Esophagus (tissue), 2 donors: ENCODE results near the gene MAG. TPM values are rescaled to one million over a fixed set of nuclear protein-coding genes. Genes with fewer than 3 reads are reported as not detected.

Experiments
- H3K27ac ChIP-seq, 2 donors: one replicate each; pipeline ENCODE4 v1.5.1; 2013; ENCODE audit warnings: low read depth in 2 of 2, mild to moderate bottlenecking in 2 of 2, inconsistent platforms in 1 of 2, low read length in 1 of 2, moderate library complexity in 1 of 2
- H3K27me3 ChIP-seq, 2 donors: one replicate each; pipeline ENCODE4 v1.6.1; 2013; ENCODE audit warnings: low read length in 2 of 2, control low read depth in 1 of 2, mild to moderate bottlenecking in 1 of 2; ENCODE audit not compliant: insufficient read depth in 2 of 2, control insufficient read depth in 1 of 2
- H3K36me3 ChIP-seq, 2 donors: one replicate each; pipeline ENCODE4 v1.6.1; 2013; ENCODE audit warnings: low read length in 1 of 2; ENCODE audit not compliant: control insufficient read depth in 2 of 2, insufficient read depth in 2 of 2
- H3K4me1 ChIP-seq, 2 donors: one replicate each; pipeline ENCODE4 v1.6.1; 2013; ENCODE audit warnings: low read length in 1 of 2; ENCODE audit not compliant: control insufficient read depth in 2 of 2, insufficient read depth in 2 of 2
- H3K4me3 ChIP-seq, 2 donors: one replicate each; pipeline ENCODE4 v1.5.1; 2013; ENCODE audit warnings: low read length in 2 of 2, mild to moderate bottlenecking in 2 of 2, low read depth in 1 of 2, moderate library complexity in 1 of 2
- H3K9me3 ChIP-seq, 2 donors: one replicate each; pipeline ENCODE4 v1.6.1; 2013; ENCODE audit warnings: mild to moderate bottlenecking in 2 of 2, low read depth in 1 of 2, low read length in 1 of 2, moderate library complexity in 1 of 2; ENCODE audit not compliant: control insufficient read depth in 2 of 2, insufficient read depth in 1 of 2
- WGBS, 2 donors: extraction: QIAGEN DNeasy Blood & Tissue Kit; methylation state at CpG; one replicate each; pipeline ENCODE4 v1.1.7; 2013; 5-methylcytosine and 5-hydroxymethylcytosine counted together
- polyA plus RNA-seq, 2 donors: library from polyadenylated mRNA; stranded (reverse); fragments of 200-250 nt; gene quantifications; one replicate each; pipeline ENCODE4 v1.2.3, GENCODE V29; 2013
- donor health status: healthy with polysubstance abuse.
- donor health status: Bipolar disorder and iron deficiency.

The MAG gene
- polyA plus RNA-seq, 2 donors = not detected

GRCh38 chr19:35304036-35304435, 12.1 kb downstream of the MAG start:
- Histone ChIP-seq H3K36me3 (no peaks in the 10 kb centered on the region), H3K4me3 (no peak overlapping the region)
- 81 to 82% methylated on average over 11 of the region's 11 CpGs for WGBS, 2 donors

GRCh38 chr19:35305181-35305580, 13.2 kb downstream of the MAG start:
- 81 to 84% methylated on average over 6 of the region's 6 CpGs for WGBS, 2 donors
- no peaks in the 10 kb centered on the region for H3K9me3 ChIP-seq
- no peak overlapping the region for H3K27ac ChIP-seq
- no peaks in the 10 kb centered on the region for H3K27me3 ChIP-seq
- no peaks in the 10 kb centered on the region for H3K4me1 ChIP-seq
- no peak overlapping the region for H3K4me3 ChIP-seq
- H3K36me3 ChIP-seq = no peaks in the 10 kb centered on the region

More at GRCh38 chr19:35304036-35304435, 12.1 kb downstream of the MAG start:
- H3K4me1 ChIP-seq = no peaks in the 10 kb centered on the region
- no peaks in the 10 kb centered on the region for H3K9me3 ChIP-seq
- H3K27ac ChIP-seq = no peak overlapping the region
- H3K27me3 ChIP-seq = no peaks in the 10 kb centered on the region

- H3K36me3 ChIP-seq = no peaks in the 10 kb centered on the region
- WGBS, 2 donors = 66 to 80% methylated on average over 20 of the region's 20 CpGs
- no peak overlapping the region for H3K4me3 ChIP-seq
- no peaks in the 10 kb centered on the region for H3K4me1 ChIP-seq
- no peaks in the 10 kb centered on the region for H3K9me3 ChIP-seq
- no peaks in the 10 kb centered on the region for H3K27me3 ChIP-seq
- no peak overlapping the region for H3K27ac ChIP-seq
Observed at GRCh38 chr19:35306473-35307246, 14.7 kb downstream of the MAG start.

- WGBS, 2 donors = 68 to 71% methylated on average over 10 of the region's 10 CpGs
- H3K4me1 ChIP-seq = no peaks in the 10 kb centered on the region
- H3K9me3 ChIP-seq = no peaks in the 10 kb centered on the region
- H3K27ac ChIP-seq = no peak overlapping the region
- no peak overlapping the region for H3K4me3 ChIP-seq
- no peaks in the 10 kb centered on the region for H3K27me3 ChIP-seq
- no peaks in the 10 kb centered on the region for H3K36me3 ChIP-seq
Observed at GRCh38 chr19:35307931-35308330, 16.0 kb downstream of the MAG start.

DNA sequence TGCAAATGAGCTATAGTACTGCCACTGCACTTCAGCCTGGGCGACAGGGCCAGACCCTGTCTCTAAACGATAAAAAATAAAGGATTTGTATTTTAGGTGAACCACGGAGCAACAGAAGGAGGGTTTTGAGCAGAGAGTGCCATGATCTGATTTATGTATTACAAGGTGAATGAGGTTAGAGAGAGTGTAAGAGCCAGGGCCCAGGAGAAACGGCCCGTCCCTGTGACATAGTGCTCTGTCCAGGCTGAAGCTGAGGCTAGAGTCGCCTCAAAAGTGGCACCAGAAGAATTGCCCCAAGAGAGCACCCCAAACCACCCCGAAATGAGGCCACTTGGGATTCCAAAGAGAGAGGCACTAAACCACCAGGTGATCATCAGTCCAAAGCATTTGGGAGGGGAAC, 16.9 kb downstream of the MAG start:
- whole genome bisulfite sequencing, 2 donors = 77 to 83% methylated on average over 7 of the region's 7 CpGs
- H3K27ac ChIP-seq = no peak overlapping the region
- no peaks in the 10 kb centered on the region for H3K36me3 ChIP-seq
- no peaks in the 10 kb centered on the region for H3K9me3 ChIP-seq
- H3K4me3 ChIP-seq = no peak overlapping the region
- no peaks in the 10 kb centered on the region for H3K4me1 ChIP-seq
- no peaks in the 10 kb centered on the region for H3K27me3 ChIP-seq

DNA sequence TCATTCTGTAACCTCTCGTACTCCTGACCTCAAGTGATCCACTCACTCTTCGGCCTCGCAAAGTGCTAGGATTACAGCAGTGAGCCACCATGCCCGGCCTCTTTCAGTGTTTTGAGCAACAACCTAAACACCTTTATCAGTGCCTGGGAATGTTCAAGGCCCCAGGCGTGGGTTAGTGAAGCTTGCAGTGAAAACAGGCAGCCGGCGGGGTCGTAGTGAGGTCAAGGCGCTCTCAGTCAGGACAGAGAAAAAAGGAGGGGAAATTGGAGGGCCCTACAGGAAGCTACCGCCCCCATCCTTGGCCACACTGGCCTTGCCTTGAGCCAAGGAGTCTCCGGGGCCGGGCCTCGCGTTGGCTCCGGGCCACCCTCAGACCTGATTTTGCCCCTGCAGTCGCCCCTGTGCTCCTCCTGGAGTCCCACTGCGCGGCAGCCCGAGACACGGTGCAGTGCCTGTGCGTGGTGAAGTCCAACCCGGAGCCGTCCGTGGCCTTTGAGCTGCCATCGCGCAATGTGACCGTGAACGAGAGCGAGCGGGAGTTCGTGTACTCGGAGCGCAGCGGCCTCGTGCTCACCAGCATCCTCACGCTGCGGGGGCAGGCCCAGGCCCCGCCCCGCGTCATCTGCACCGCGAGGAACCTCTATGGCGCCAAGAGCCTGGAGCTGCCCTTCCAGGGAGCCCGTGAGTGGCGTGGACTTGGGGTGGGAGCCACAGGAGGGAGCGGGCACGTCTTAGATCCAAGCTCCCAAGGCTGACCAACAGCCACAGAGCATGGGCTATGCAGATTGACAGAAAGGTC, 17.7 kb downstream of the MAG start:
- Histone ChIP-seq H3K9me3 (no peaks in the 10 kb centered on the region), H3K4me3 (no peak overlapping the region), H3K36me3 (no peaks in the 10 kb centered on the region), H3K4me1 (no peaks in the 10 kb centered on the region), H3K27me3 (no peaks in the 10 kb centered on the region), H3K27ac (no peak overlapping the region)
- WGBS, 2 donors = 71 to 79% methylated on average over 47 of the region's 47 CpGs

GRCh38 chr19:35310331-35310730, 18.4 kb downstream of the MAG start:
- no peak overlapping the region for H3K27ac ChIP-seq
- no peaks in the 10 kb centered on the region for H3K27me3 ChIP-seq
- no peaks in the 10 kb centered on the region for H3K4me1 ChIP-seq
- WGBS, 2 donors = 77 to 79% methylated on average over 12 of the region's 12 CpGs
- H3K36me3 ChIP-seq = no peaks in the 10 kb centered on the region
- no peak overlapping the region for H3K4me3 ChIP-seq
- H3K9me3 ChIP-seq = no peaks in the 10 kb centered on the region

- H3K4me1 ChIP-seq = no peaks in the 10 kb centered on the region
- H3K27ac ChIP-seq = no peak overlapping the region
- H3K27me3 ChIP-seq = no peaks in the 10 kb centered on the region
- 88 to 89% methylated on average over 10 of the region's 10 CpGs for WGBS, 2 donors
- H3K36me3 ChIP-seq = no peaks in the 10 kb centered on the region
- no peaks in the 10 kb centered on the region for H3K9me3 ChIP-seq
- H3K4me3 ChIP-seq = no peak overlapping the region
Observed at GRCh38 chr19:35310811-35311465, 19.0 kb downstream of the MAG start.

- 85 to 87% methylated on average over 21 of the region's 21 CpGs for WGBS, 2 donors
- Histone ChIP-seq H3K27me3 (no peaks in the 10 kb centered on the region), H3K9me3 (no peaks in the 10 kb centered on the region), H3K4me1 (no peaks in the 10 kb centered on the region), H3K4me3 (no peak overlapping the region), H3K36me3 (no peaks in the 10 kb centered on the region), H3K27ac (no peak overlapping the region)
Observed at GRCh38 chr19:35311901-35312665, 20.1 kb downstream of the MAG start.
